Fibroblast of skin of left quadriceps (primary cell): ENCODE measurements around the gene GAREM2.

Experiments used
- DNase-seq, 2 experiments: peaks; one replicate each; pipeline ENCODE4 v3.0.0-alpha.2; 2013; ENCODE audit warnings: low read depth in 2 of 2

GAREM2 gene

GRCh38 chr2:26237868-26238267 is 65.0 kb downstream of the GAREM2 start:
- DNase-seq = no peak

DNA sequence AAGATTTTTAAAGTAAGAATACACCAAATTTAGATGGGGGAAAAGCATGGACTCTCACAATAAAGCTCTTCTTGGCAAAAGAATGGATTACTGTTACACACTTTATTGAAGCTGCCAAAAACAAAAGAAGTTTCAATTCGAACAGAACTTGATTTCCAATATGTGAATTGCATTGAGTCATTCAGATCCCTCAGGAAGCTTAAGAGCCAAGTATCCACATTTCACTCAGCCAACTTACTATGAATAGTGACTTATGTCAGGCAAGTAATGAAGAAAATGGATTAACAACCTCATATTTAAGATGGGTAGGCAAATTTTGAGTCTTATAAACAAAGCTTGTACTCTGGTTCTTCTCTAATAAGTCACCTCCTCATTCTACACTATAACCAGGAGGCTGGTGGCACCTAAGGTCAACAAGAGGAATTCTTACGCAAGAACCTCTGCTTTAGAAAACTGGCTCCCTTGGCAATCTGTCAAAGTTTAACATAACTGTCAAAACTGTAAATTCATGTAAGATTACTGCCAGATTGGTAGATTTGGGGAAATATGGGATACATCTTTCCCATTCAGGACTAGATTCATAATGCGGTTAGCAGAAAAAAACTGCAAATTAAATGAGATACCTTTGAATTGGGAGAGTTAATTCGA is 65.5 kb downstream of the GAREM2 start:
- DNase-seq = peak in 1 of 2 experiments; percentile 4
